ENCODE results near the gene PROM2.

- no peak for TF ChIP-seq POLR2A (IDR thresholded peaks at IDR 0.05; ENCODE audit: low read depth, low read length)
- TF ChIP-seq CTCF (IDR thresholded peaks at IDR 0.05; ENCODE audit: extremely low read depth in 1 of 2, insufficient read depth in 1 of 2, low read depth in 1 of 2, low read length in 2 of 2), result no peak
- no peak for TF ChIP-seq EZH2 (IDR thresholded peaks at IDR 0.05; ENCODE audit: borderline replicate concordance, low read depth, low read length, severe bottlenecking)
- TF ChIP-seq POLR2AphosphoS5 (IDR thresholded peaks at IDR 0.05; ENCODE audit: insufficient read depth, low read depth, low read length), result no peak
- TF ChIP-seq MYC (IDR thresholded peaks at IDR 0.05; ENCODE audit: low read depth, low read length), result no peak
- TF ChIP-seq GATA2 (IDR thresholded peaks at IDR 0.05; ENCODE audit: insufficient read depth, insufficient read length, low read depth, low read length), result no peak
Observed at GRCh38 chr2:95325590-95326432, 51.6 kb downstream of the PROM2 start.
